Gastroesophageal sphincter (tissue), 4 donors: Measurements from ENCODE around the gene SP140L. TPM values are rescaled to one million over a fixed set of nuclear protein-coding genes. Genes with fewer than 3 reads are reported as not detected.

Experiments
- ATAC-seq: fragments of 150-250 bp; one replicate; pipeline ENCODE4 v1.9.1; 2016; ENCODE audit warnings: mild to moderate bottlenecking, moderate library complexity
- H3K27ac ChIP-seq, 4 donors: fragments of 200-600 bp; sonication (generic) in 3 of 4; 1 replicate in 3 of 4; 2 replicates in 1 of 4; pipeline ENCODE4 v1.5.1; 2016 to 2019
- H3K27me3 ChIP-seq: fragments of 200-600 bp; sonication (generic); one replicate; pipeline ENCODE4 v1.5.1; 2019
- H3K36me3 ChIP-seq, 2 donors: fragments of 200-600 bp; sonication (generic); one replicate each; pipeline ENCODE4 v1.5.1; 2019; ENCODE audit warnings: control low read depth in 1 of 2
- H3K4me1 ChIP-seq, 3 donors: fragments of 200-600 bp; sonication (generic); 1 replicate in 2 of 3; 2 replicates in 1 of 3; pipeline ENCODE4 v1.5.1; 2016 to 2019; ENCODE audit warnings: control low read depth in 2 of 3
- H3K4me3 ChIP-seq, 2 donors: fragments of 200-600 bp; sonication (generic); one replicate each; pipeline ENCODE4 v1.5.1; 2019; ENCODE audit warnings: mild to moderate bottlenecking in 1 of 2, moderate library complexity in 1 of 2
- H3K9me3 ChIP-seq, 3 donors: fragments of 200-600 bp; sonication (generic); one replicate each; pipeline ENCODE4 v1.5.1; 2017 to 2019; ENCODE audit warnings: control low read depth in 2 of 3
- EP300 ChIP-seq: sonication (generic); formaldehyde crosslinking; IDR thresholded peaks from one replicate; pipeline ENCODE4 v1.6.1; 2017; ENCODE audit warnings: antibody characterized with exemption, mild to moderate bottlenecking
- POLR2A ChIP-seq, 2 donors: fragments of 450-650 bp; IDR thresholded peaks; one replicate each; pipeline ENCODE4 v1.6.1; 2017; ENCODE audit warnings: antibody characterized with exemption in 2 of 2, mild to moderate bottlenecking in 2 of 2, moderate library complexity in 1 of 2
- POLR2AphosphoS5 ChIP-seq: sonication (generic); formaldehyde crosslinking; IDR thresholded peaks from one replicate; pipeline ENCODE4 v1.6.1; 2017; ENCODE audit warnings: antibody characterized with exemption
- WGBS, 2 donors: methylation state at CpG; one replicate each; pipeline ENCODE4 v1.1.5; 2018; ENCODE audit warnings: low coverage in 1 of 2; 5-methylcytosine and 5-hydroxymethylcytosine counted together
- total RNA-seq, 4 donors: library from RNA; depleted of rRNA; stranded (reverse); fragments of >200 nt; gene quantifications; one replicate each; pipeline ENCODE4 v1.1.0, GENCODE V29; 2016
- TF ChIP-seq, protein P1 (sequence below), 4 experiments: fragments of 200-600 bp in 2 of 4; fragments of 450-650 bp in 2 of 4; sonication (generic) in 1 of 4; IDR thresholded peaks; one replicate each; pipeline ENCODE4 v1.5.1; 2017 to 2019; ENCODE audit warnings: antibody characterized with exemption in 4 of 4, mild to moderate bottlenecking in 2 of 4, moderate library complexity in 2 of 4

Gene SP140L
- total RNA-seq, 4 donors from 2014 or later, result 6.1 to 11.0 (median 7.6) TPM

DNA sequence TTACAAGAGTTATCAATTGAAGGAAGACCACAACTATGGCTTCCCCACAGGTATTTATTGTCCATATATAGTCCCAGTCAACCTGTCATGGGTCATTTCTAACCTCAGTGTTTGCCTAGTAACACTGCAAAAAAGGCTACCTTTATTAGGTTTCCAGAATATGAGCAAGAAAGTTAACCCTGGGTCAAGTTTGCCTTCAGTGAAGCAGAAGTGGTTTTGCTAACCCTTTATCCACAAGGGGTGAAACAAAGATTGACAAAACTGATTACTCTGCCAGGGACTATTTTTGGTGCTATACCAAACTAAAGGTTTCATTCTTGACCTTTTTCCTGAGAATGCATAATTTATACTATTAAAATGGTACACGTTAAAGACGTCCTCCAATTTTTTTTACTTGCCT is 117.8 kb downstream of the SP140L start:
- no peak for TF ChIP-seq EP300
- TF ChIP-seq POLR2A (IDR thresholded peaks at IDR 0.05), result no peak
- no peak for TF ChIP-seq POLR2AphosphoS5
- TF ChIP-seq, protein P1, sequence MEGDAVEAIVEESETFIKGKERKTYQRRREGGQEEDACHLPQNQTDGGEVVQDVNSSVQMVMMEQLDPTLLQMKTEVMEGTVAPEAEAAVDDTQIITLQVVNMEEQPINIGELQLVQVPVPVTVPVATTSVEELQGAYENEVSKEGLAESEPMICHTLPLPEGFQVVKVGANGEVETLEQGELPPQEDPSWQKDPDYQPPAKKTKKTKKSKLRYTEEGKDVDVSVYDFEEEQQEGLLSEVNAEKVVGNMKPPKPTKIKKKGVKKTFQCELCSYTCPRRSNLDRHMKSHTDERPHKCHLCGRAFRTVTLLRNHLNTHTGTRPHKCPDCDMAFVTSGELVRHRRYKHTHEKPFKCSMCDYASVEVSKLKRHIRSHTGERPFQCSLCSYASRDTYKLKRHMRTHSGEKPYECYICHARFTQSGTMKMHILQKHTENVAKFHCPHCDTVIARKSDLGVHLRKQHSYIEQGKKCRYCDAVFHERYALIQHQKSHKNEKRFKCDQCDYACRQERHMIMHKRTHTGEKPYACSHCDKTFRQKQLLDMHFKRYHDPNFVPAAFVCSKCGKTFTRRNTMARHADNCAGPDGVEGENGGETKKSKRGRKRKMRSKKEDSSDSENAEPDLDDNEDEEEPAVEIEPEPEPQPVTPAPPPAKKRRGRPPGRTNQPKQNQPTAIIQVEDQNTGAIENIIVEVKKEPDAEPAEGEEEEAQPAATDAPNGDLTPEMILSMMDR (IDR thresholded peaks at IDR 0.05), result no peak
- Histone ChIP-seq H3K9me3 (no peaks in the 10 kb centered on the region), H3K4me3 (no peak overlapping the region), H3K27ac (no peak overlapping the region), H3K27me3 (no peaks in the 10 kb centered on the region), H3K36me3 (peaks cover 0 to 68% of the 10 kb centered on the region in 2 donors), H3K4me1 (peaks cover 0 to 26% (median 0%) of the 10 kb centered on the region in 3 donors)
- WGBS, 2 donors, result 50 to 86% methylated on average over 2 of the region's 2 CpGs
- no peak for ATAC-seq

- Histone ChIP-seq H3K27ac (no peak overlapping the region), H3K27me3 (no peaks in the 10 kb centered on the region), H3K4me3 (no peak overlapping the region), H3K9me3 (no peaks in the 10 kb centered on the region), H3K4me1 (peaks cover 0 to 15% (median 0%) of the 10 kb centered on the region in 3 donors), H3K36me3 (peaks cover 0 to 85% of the 10 kb centered on the region in 2 donors)
- no peak for ATAC-seq
- 78 to 100% methylated on average over 3 to 7 of the region's 7 CpGs for WGBS, 2 donors
- no peak for TF ChIP-seq EP300
- no peak for TF ChIP-seq POLR2AphosphoS5
- TF ChIP-seq, protein P1 (IDR thresholded peaks at IDR 0.05), result no peak
- TF ChIP-seq POLR2A (IDR thresholded peaks at IDR 0.05), result no peak
These were observed 120.0 kb downstream of the SP140L start for GRCh38 chr2:230447036-230447435.

DNA sequence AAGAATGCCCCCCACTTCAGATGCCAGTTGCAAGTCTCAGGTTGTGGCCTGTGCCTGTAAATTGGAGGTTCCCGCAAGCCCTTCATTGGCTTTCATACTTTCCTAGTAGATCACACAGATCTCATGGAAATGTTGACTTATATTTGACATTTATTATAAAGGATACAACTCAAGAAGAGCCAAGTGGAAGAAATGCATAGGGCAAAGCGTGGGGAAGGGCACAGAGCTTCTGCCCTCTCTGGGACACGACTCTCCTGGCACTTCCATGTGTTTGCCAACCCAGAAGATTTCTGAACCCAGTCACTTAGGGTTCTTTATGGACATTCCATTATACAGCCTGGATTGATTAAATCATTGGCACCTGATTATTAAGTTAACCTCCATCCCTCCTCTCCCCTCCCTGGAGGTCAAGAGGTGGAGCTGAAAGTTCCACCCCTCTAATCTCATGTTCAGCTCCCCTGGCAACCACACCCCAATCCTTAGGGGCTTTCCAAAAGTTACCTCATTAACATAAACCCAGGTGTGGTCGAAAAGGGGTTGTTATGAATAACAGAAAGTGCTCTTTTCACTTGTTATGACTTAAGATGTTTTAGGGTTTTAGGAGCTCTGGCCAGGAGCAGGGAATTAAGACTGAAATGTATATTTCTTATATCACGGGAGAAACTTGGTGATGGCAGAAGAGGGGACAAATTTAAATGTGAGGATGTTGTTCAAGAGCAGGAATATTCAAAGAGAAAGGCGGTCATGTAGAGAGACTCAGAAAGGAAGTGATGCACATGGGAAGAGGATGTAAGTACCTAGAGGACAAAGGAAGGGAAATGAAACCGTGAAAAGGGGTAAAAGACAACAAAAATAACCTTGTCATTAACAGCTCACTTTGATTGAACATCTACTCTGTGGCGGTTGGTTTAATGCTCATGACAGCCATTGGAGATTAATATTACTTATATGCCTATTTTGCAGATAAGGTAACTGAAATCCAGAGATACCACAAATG is 120.8 kb downstream of the SP140L start:
- no peak for ATAC-seq

GRCh38 chr2:230449901-230450467 is 123.0 kb downstream of the SP140L start:
- Histone ChIP-seq H3K36me3 (peaks cover 0 to 87% of the 10 kb centered on the region in 2 donors), H3K4me3 (no peak overlapping the region), H3K4me1 (peaks cover 0 to 5% (median 0%) of the 10 kb centered on the region in 3 donors), H3K27me3 (no peaks in the 10 kb centered on the region), H3K27ac (no peak overlapping the region), H3K9me3 (no peaks in the 10 kb centered on the region)
- ATAC-seq, result no peak
- TF ChIP-seq POLR2A (IDR thresholded peaks at IDR 0.05) (no peak), POLR2AphosphoS5 (no peak), EP300 (no peak)
- TF ChIP-seq, protein P1 (IDR thresholded peaks at IDR 0.05), result no peak
- WGBS, 2 donors, result 80% methylated on average over 6 of the region's 6 CpGs

More for the DNA sequence above, 120.8 kb downstream of the SP140L start:
- Histone ChIP-seq H3K9me3 (no peaks in the 10 kb centered on the region), H3K4me3 (no peak overlapping the region), H3K27ac (no peak overlapping the region), H3K4me1 (peaks cover 0 to 9% (median 0%) of the 10 kb centered on the region in 3 donors), H3K27me3 (no peaks in the 10 kb centered on the region), H3K36me3 (peaks cover 0 to 92% of the 10 kb centered on the region in 2 donors)
- TF ChIP-seq, protein P1 (IDR thresholded peaks at IDR 0.05), result no peak
- TF ChIP-seq POLR2AphosphoS5 (no peak), EP300 (no peak), POLR2A (IDR thresholded peaks at IDR 0.05) (no peak)
- 68 to 85% methylated on average over 8 of the region's 8 CpGs for WGBS, 2 donors
